IMR-90 (cell line): Measurements from ENCODE around the gene MRM1. TPM values are rescaled to one million over a fixed set of nuclear protein-coding genes. Genes with fewer than 3 reads are reported as not detected.

Experiments used
- ATAC-seq: fragments of 200-7000 bp; cut with Tn5 transposase; 2 replicates; pipeline ENCODE4 v1.9.1; 2020; ENCODE audit warnings: low read depth, mild to moderate bottlenecking, moderate library complexity
- BruUV-seq: library from RNA; stranded (reverse); fragments of 400-500 nt; replicated peaks from 2 replicates; lab custom pipeline; 2021; lab: Mats Ljungman, UMichigan
- CTCF ChIA-PET: fragments of 300-600 bp; formaldehyde crosslinking; extraction: SDS; loops from one replicate; lab custom pipeline; 2021; ENCODE audit warnings: antibody characterized with exemption; lab: Yijun Ruan, JAX
- POLR2A ChIA-PET: fragments of 300-600 bp; sonication (Branson Sonifier 250); formaldehyde crosslinking; loops from one replicate; lab custom pipeline; 2022; ENCODE audit warnings: antibody characterized with exemption; ENCODE audit not compliant: unreplicated experiment; lab: Charles Lee
- DNase-seq: peaks from one replicate; pipeline ENCODE4 v3.0.0; 2013
- H2AFZ ChIP-seq: replicated peaks from 2 replicates; pipeline ENCODE3; 2013; ENCODE audit warnings: low read length, mild to moderate bottlenecking; ENCODE audit not compliant: poor library complexity
- H2AK5ac ChIP-seq: 2 replicates; pipeline ENCODE4 v1.6.1; 2013; ENCODE audit warnings: low read depth, low read length, inconsistent platforms
- H2AK9ac ChIP-seq: replicated peaks from 2 replicates; pipeline ENCODE3; 2013; ENCODE audit warnings: mild to moderate bottlenecking, low read depth, low read length, moderate library complexity; ENCODE audit not compliant: poor library complexity
- H2BK120ac ChIP-seq: 2 replicates; pipeline ENCODE4 v1.6.1; 2013; ENCODE audit warnings: low read depth, low read length, inconsistent platforms
- H2BK15ac ChIP-seq: 3 replicates; pipeline ENCODE4 v1.6.1; 2013; ENCODE audit warnings: low read depth, low read length, inconsistent platforms
- H2BK20ac ChIP-seq: 2 replicates; pipeline ENCODE4 v1.6.1; 2013; ENCODE audit warnings: low read depth, mild to moderate bottlenecking, inconsistent platforms, low read length, moderate library complexity
- H2BK5ac ChIP-seq: 2 replicates; pipeline ENCODE4 v1.6.1; 2013; ENCODE audit warnings: mild to moderate bottlenecking, low read depth, low read length, inconsistent platforms; ENCODE audit not compliant: poor library complexity, severe bottlenecking
- H3K14ac ChIP-seq: replicated peaks from 2 replicates; pipeline ENCODE4 v1.6.1; 2013; ENCODE audit warnings: low read depth, low read length, inconsistent platforms
- H3K18ac ChIP-seq: 2 replicates; pipeline ENCODE4 v1.6.1; 2013; ENCODE audit warnings: low read depth, low read length, control low read depth
- H3K23ac ChIP-seq: 2 replicates; pipeline ENCODE4 v1.6.1; 2013; ENCODE audit warnings: low read depth, low read length, inconsistent platforms
- H3K27ac ChIP-seq: 2 replicates; pipeline ENCODE4 v1.5.1; 2013; ENCODE audit warnings: mild to moderate bottlenecking, control low read depth, low read length; ENCODE audit not compliant: insufficient read depth
- H3K27me3 ChIP-seq: 2 replicates; pipeline ENCODE4 v1.6.1; 2013; ENCODE audit warnings: low read length; ENCODE audit not compliant: control insufficient read depth, insufficient read depth
- H3K36me3 ChIP-seq: 2 replicates; pipeline ENCODE4 v1.6.1; 2013; ENCODE audit warnings: low read length, mixed read lengths; ENCODE audit not compliant: control insufficient read depth, insufficient read depth
- H3K4ac ChIP-seq: 2 replicates; pipeline ENCODE4 v1.6.1; 2013; ENCODE audit warnings: low read depth, low read length, inconsistent platforms
- H3K4me1 ChIP-seq: 2 replicates; pipeline ENCODE4 v1.6.1; 2013; ENCODE audit warnings: low read length, mixed read lengths; ENCODE audit not compliant: control insufficient read depth, insufficient read depth
- H3K4me2 ChIP-seq: 2 replicates; pipeline ENCODE4 v1.6.1; 2013; ENCODE audit warnings: low read depth, mild to moderate bottlenecking, control low read depth, low read length, moderate library complexity
- H3K4me3 ChIP-seq: 2 replicates; pipeline ENCODE4 v1.5.1; 2013; ENCODE audit warnings: low read depth, mild to moderate bottlenecking, control low read depth, low read length, moderate library complexity; ENCODE audit not compliant: insufficient read depth
- H3K56ac ChIP-seq: 2 replicates; pipeline ENCODE4 v1.6.1; 2013; ENCODE audit warnings: low read length, inconsistent platforms; ENCODE audit not compliant: insufficient read depth; ENCODE audit errors: extremely low read depth
- H3K79me1 ChIP-seq, 2 experiments: 2 replicates each; pipeline ENCODE4 v1.6.1; 2013; ENCODE audit warnings: low read length in 2 of 2, inconsistent platforms in 1 of 2, low read depth in 1 of 2
- H3K9ac ChIP-seq: 2 replicates; pipeline ENCODE4 v1.6.1; 2013; ENCODE audit warnings: low read depth, low read length, control low read depth
- H3K9me1 ChIP-seq: 2 replicates; pipeline ENCODE4 v1.6.1; 2013; ENCODE audit warnings: low read length, inconsistent platforms; ENCODE audit not compliant: insufficient read depth
- H3K9me3 ChIP-seq: 2 replicates; pipeline ENCODE4 v1.6.1; 2013; ENCODE audit warnings: low read length; ENCODE audit not compliant: control insufficient read depth, insufficient read depth
- H4K20me1 ChIP-seq: 2 replicates; pipeline ENCODE4 v1.6.1; 2013; ENCODE audit warnings: low read length, inconsistent platforms; ENCODE audit not compliant: insufficient read depth
- H4K5ac ChIP-seq: 2 replicates; pipeline ENCODE4 v1.6.1; 2013; ENCODE audit warnings: mild to moderate bottlenecking, low read depth, low read length, control low read depth
- H4K8ac ChIP-seq, 2 experiments: 2 replicates each; pipeline ENCODE4 v1.6.1; 2013; ENCODE audit warnings: low read depth in 2 of 2, low read length in 2 of 2, control low read depth in 1 of 2, inconsistent platforms in 1 of 2
- H4K91ac ChIP-seq: 2 replicates; pipeline ENCODE4 v1.6.1; 2013; ENCODE audit warnings: low read depth, low read length, inconsistent platforms; ENCODE audit not compliant: insufficient read depth
- BHLHE40 ChIP-seq: fragments of 150-350 bp; IDR thresholded peaks from 2 replicates; pipeline ENCODE4 v1.6.1; 2016; ENCODE audit warnings: mild to moderate bottlenecking, low read depth, low read length
- CEBPB ChIP-seq: IDR thresholded peaks from 2 replicates; pipeline ENCODE4 v1.6.1; 2012; ENCODE audit warnings: low read depth, low read length, improper control_type of control experiment
- CHD1 ChIP-seq: IDR thresholded peaks from 2 replicates; pipeline ENCODE4 v1.6.1; 2012; ENCODE audit warnings: low read depth, low read length, improper control_type of control experiment
- CTCF ChIP-seq: conservative IDR thresholded peaks from 2 replicates; pipeline ENCODE4 v1.5.1; 2012; ENCODE audit warnings: mild to moderate bottlenecking, low read depth, low read length, improper control_type of control experiment
- ELK1 ChIP-seq: fragments of 150-350 bp; IDR thresholded peaks from 2 replicates; pipeline ENCODE4 v1.6.1; 2016; ENCODE audit warnings: low read depth, mild to moderate bottlenecking, low read length, moderate library complexity, borderline replicate concordance
- FOS ChIP-seq: fragments of 150-350 bp; IDR thresholded peaks from 2 replicates; pipeline ENCODE4 v1.6.1; 2016; ENCODE audit warnings: low read depth, low read length
- MAFK ChIP-seq: IDR thresholded peaks from 2 replicates; pipeline ENCODE4 v1.6.1; 2012; ENCODE audit warnings: low read depth, low read length, improper control_type of control experiment
- MAZ ChIP-seq: IDR thresholded peaks from 2 replicates; pipeline ENCODE4 v1.6.1; 2012; ENCODE audit warnings: low read depth, mild to moderate bottlenecking, low read length, improper control_type of control experiment, moderate library complexity, borderline replicate concordance
- MXI1 ChIP-seq: IDR thresholded peaks from 2 replicates; pipeline ENCODE4 v1.6.1; 2012; ENCODE audit warnings: low read depth, mild to moderate bottlenecking, low read length, moderate library complexity, borderline replicate concordance
- NFE2L2 ChIP-seq: fragments of 150-350 bp; IDR thresholded peaks from 2 replicates; pipeline ENCODE4 v1.6.1; 2016; ENCODE audit warnings: low read depth, mild to moderate bottlenecking, low read length
- POLR2A ChIP-seq: IDR thresholded peaks from 2 replicates; pipeline ENCODE4 v1.6.1; 2012; ENCODE audit warnings: mild to moderate bottlenecking, low read depth, low read length
- RAD21 ChIP-seq: IDR thresholded peaks from 2 replicates; pipeline ENCODE4 v1.6.1; 2012; ENCODE audit warnings: low read length, improper control_type of control experiment
- RCOR1 ChIP-seq: IDR thresholded peaks from 2 replicates; pipeline ENCODE4 v1.6.1; 2012; ENCODE audit warnings: mild to moderate bottlenecking, low read length, improper control_type of control experiment; ENCODE audit not compliant: insufficient replicate concordance
- RFX5 ChIP-seq: IDR thresholded peaks from 2 replicates; pipeline ENCODE4 v1.8.0; 2012; ENCODE audit warnings: low read depth, mild to moderate bottlenecking, low read length, moderate library complexity
- SMC3 ChIP-seq: fragments of 150-350 bp; IDR thresholded peaks from 2 replicates; pipeline ENCODE4 v1.6.1; 2016; ENCODE audit warnings: low read depth, mild to moderate bottlenecking, antibody characterized with exemption, low read length, moderate library complexity
- USF2 ChIP-seq: fragments of 150-350 bp; IDR thresholded peaks from 2 replicates; pipeline ENCODE4 v1.6.1; 2017; ENCODE audit warnings: mild to moderate bottlenecking, antibody characterized with exemption, low read length, low read depth
- WGBS, 2 experiments: methylation state at CpG; one replicate each; pipeline versions ENCODE4 v1.1.5 to v1.1.7; 2013; ENCODE audit warnings: missing lambda C conversion rate in 2 of 2; ENCODE audit not compliant: insufficient read length in 1 of 2; ENCODE audit errors: extremely low coverage in 2 of 2; 5-methylcytosine and 5-hydroxymethylcytosine counted together
- dilution Hi-C: fragments of 300-500 bp; cut with HindIII; formaldehyde crosslinking; loops from one replicate; pipeline ENCODE4 v1.14.3; 2018; ENCODE audit warnings: low sequenced_read_pairs; ENCODE audit not compliant: unreplicated experiment
- in situ Hi-C: fragments of 300-500 bp; cut with MboI; formaldehyde crosslinking; loops from 3 replicates; pipeline ENCODE4 v1.14.3; 2019; ENCODE audit warnings: low sequenced_read_pairs, inconsistent platforms, mixed read lengths
- intact Hi-C: fragments of 100-400 bp; cut with micrococcal nuclease; formaldehyde crosslinking; loops from 2 replicates; pipeline ENCODE4 v1.10.0; 2022
- polyA plus RNA-seq, 3 experiments: library from polyadenylated mRNA; depleted of rRNA; stranded (reverse); fragments of >200 nt; gene quantifications; 2 replicates each; pipeline ENCODE4 v1.2.3, GENCODE V29; 2012; ENCODE audit warnings: low replicate concordance in 1 of 3
- total RNA-seq: library from RNA; depleted of rRNA; stranded (reverse); fragments of >200 nt; gene quantifications from 2 replicates; pipeline ENCODE4 v1.2.3, GENCODE V29; 2012

MRM1 gene
- total and polyA plus RNA-seq, 2 of the 4 experiments (the other 2 are of a cell fraction), result 2.2 to 5.3 TPM

- no CpG with 5 or more reads among the region's 3 CpGs for WGBS, 2 experiments
- H3K9me1 ChIP-seq, result no peaks in the 10 kb centered on the region
- BruUV-seq, result no TSS peak
Observed at GRCh38 chr17:36653374-36653773, 52.0 kb downstream of the MRM1 start.

More at GRCh38 chr17:36653374-36653773, 52.0 kb downstream of the MRM1 start:
- Histone ChIP-seq H4K20me1 (no peaks in the 10 kb centered on the region), H2AFZ (no peak overlapping the region), H2BK15ac (no peak overlapping the region), H3K56ac (no peak overlapping the region), H2AK5ac (no peak overlapping the region), H2BK5ac (no peak overlapping the region), H3K18ac (no peak overlapping the region), H3K9me3 (no peaks in the 10 kb centered on the region), H3K9ac (no peak overlapping the region), H4K8ac (no peak overlapping the region), H3K27ac (no peak overlapping the region), H4K5ac (no peak overlapping the region), H3K14ac (no peak overlapping the region), H2AK9ac (no peak overlapping the region), H2BK120ac (no peak overlapping the region), H3K27me3 (peaks cover 60% of the 10 kb centered on the region), H3K23ac (no peak overlapping the region), H3K4me2 (no peak overlapping the region), H3K4me3 (no peak overlapping the region), H3K4ac (no peak overlapping the region), H3K36me3 (no peaks in the 10 kb centered on the region), H4K91ac (no peak overlapping the region), H3K79me1 (no peaks in the 10 kb centered on the region), H3K4me1 (no peaks in the 10 kb centered on the region), H2BK20ac (no peak overlapping the region)
- DNase-seq (no peak), ATAC-seq (no peak)
- CTCF ChIA-PET, result no interaction called here
- POLR2A ChIA-PET, result no interaction called here
- TF ChIP-seq CHD1 (no peak), MAFK (no peak), CEBPB (no peak), RAD21 (no peak), NFE2L2 (no peak), RFX5 (no peak), FOS (no peak), ELK1 (no peak), MAZ (no peak), SMC3 (no peak), RCOR1 (no peak), POLR2A (no peak), BHLHE40 (no peak), USF2 (no peak), CTCF (no peak), MXI1 (no peak)
- intact Hi-C loops, result no loop called here
- dilution Hi-C loops, result no loop called here
- in situ Hi-C loops, result no loop called here
